ENCODE results near the gene PBX2.
A peak's percentile ranks its signal among the peaks of the same experiment; 100 is the strongest.
"Not testable (repeated sequence)": the region's sequence is repeated elsewhere in the genome, so short reads cannot be mapped to it uniquely, and the experiment has no call there.

PBX2 gene, protein sequence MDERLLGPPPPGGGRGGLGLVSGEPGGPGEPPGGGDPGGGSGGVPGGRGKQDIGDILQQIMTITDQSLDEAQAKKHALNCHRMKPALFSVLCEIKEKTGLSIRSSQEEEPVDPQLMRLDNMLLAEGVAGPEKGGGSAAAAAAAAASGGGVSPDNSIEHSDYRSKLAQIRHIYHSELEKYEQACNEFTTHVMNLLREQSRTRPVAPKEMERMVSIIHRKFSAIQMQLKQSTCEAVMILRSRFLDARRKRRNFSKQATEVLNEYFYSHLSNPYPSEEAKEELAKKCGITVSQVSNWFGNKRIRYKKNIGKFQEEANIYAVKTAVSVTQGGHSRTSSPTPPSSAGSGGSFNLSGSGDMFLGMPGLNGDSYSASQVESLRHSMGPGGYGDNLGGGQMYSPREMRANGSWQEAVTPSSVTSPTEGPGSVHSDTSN

DNA sequence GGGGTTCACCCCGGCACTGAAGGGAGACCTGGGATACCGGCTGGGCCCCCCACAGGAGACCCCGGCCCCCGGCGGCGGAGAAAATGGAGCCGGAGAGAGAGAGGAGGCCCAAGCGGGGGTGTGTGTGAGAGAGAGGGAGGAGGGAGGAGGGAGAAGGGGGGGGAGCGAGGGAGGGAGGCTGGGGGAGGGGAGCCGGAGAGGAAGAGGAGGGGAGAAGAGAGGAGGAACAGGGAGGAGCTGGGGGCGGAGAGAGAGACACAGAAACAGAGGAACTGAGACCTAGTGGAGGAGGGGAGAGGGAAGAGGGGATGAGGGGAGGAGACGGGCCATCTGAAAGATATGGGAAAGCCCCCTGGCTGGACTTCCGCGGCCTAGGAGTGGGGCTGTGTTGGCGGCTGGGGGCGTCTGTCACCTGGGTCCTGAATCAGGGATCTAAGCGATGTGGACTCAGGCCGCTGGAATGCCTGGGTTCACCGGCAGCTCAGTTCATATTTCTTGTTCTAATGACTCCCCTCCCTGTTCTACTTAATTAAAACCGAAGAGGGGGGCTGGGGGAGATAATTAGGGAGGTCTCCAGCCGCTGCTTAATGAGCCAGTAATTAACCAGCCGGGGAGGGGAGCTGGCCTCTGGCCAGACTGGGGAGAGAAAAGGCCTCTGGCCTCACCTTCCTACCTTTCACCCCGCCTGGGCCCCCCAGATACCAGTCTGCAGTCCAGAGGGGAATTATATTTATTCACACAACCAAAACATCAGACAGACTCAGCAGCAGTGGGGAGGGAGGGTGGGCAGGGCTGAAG, at the start of gene PBX2:
TSS of gene PBX2 (minus strand) at position 149 of the 798 bp plus-strand sequence. CDS start 287 bp downstream, outside the sequence.
- DNase-seq (ENCODE audit: low read depth), result peak; percentile 75

DNA sequence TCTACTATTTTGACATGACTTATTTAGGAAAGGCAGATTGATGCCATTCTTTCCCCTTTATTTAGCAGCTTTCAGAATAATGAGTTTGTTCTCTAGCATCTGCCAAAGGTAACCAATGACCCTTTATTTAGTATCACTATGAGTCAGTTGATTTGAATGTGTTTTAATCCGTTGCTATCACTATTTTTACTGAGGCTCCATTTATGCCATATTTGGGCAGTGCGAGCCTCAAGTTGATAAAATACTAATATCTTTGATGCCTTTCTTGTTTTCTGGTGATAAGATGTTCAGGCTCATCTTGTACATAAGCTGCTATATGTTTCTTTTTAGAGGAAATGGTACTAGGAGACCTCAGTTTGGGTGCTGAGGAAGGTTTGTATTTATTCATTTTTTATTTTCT, 49.5 kb upstream of the PBX2 start:
- no peak for DNase-seq (ENCODE audit: low read depth)

DNA sequence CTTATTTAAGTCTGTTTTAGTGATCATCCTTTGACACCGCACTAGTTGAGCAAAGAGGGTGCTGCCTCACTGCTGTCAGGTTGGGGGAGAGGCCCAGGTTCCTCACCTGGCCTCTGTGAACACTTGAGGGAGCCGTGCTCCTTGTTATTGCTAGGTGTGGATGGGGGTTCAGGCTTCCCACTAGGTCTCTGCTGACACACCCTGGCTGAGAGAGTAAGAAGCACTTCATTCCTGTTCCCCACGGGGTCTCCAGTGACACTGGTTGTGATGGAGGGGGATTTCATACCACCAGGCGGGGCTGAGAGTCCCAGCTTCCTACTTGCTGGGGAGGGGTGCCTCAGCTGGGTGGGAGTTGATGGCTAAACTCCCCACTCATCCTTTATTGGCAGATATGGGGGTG, 44.9 kb upstream of the PBX2 start:
- DNase-seq (ENCODE audit: low read depth), result no peak

DNA sequence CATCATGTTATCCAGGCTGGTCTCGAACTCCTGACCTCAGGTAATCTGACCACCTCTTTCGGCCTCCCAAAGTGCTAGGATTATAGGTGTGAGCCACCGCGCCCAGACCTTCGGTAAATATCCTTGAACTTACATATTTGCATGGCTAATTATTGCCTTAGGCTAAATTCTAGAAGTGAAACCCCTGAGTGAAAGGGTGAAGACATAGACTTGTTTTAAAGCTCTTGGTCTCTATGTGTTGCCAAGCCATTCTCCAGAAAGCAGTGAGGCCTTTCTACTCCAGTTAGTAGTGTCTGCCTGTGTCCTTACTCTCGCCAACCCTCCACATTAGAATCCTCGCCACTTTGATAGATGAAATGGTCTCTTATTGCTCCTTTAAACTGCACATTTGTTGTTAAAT, 36.4 kb upstream of the PBX2 start:
- DNase-seq (ENCODE audit: low read depth), result no peak

DNA sequence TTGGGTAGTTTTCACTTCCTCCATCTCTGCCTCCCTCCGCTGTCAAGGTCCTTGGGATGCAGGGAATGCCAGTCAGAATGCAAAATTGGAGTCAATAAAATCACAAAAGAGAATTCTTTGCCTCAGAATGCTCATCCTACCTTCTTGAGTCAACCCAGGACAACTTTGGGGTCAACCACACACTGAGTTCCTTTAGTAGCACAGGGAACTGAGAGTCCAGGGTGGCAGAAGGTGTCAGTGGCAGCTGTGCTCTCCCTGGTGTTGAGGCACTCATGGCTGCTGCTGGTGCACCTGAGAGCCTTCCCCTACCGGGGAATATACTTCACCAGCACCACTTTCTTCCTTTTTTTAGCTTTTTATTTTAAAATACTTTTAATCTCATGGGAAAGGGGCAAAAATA, 34.7 kb upstream of the PBX2 start:
- no peak for DNase-seq (ENCODE audit: low read depth)

DNA sequence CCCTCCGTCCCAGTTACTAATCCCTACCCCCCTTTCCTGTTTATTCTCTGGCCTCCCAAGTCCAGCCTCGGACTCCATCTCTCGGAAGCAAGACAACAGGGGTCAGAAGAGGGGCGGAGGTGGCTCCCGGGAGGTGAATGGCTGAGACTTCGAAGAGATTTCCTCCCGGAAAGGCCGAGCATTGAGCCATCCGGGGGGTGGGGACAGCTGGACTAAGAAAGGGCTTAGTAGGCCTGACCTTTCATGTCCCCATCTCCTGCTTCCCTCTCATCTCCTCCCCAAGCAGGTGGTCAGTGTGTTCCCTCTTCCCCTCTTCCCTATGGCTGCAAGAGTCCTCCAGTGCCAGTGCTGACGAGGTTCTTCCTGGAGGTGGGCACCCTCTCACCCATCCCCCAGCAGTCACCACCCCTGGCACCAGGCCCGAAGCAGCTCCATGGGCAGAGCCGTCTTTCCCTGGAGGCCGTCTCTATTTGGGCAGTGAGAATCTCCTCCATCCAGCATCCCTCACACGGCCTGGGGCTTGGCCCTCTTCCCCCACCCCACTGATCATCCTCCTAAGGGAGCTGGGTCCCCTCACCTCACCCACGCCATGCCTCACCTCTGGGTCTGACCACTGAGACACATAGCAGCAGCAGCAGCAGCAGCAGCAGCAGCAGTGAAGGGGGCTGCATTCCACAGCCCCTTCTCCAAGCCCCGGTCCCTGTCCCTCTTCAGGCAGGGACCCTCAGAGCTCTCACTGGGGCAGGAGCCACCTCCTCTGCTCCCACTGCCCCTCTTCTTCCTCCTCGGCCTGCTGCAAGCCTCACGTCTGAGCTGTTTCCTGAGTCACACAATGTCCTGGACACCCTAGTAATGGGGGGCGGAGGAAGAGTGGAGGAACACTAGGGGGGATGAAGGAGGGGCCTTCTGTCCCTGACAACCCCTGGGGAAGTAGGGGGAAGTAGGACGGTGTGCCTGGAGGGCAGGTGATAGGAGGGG, 33.5 kb upstream of the PBX2 start, which contains the start of gene NOTCH4:
TSS of gene NOTCH4 (minus strand) at position 810 of the 978 bp plus-strand sequence. CDS start at position 671, 139 bp downstream.
- DNase-seq (ENCODE audit: low read depth), result no peak

DNA sequence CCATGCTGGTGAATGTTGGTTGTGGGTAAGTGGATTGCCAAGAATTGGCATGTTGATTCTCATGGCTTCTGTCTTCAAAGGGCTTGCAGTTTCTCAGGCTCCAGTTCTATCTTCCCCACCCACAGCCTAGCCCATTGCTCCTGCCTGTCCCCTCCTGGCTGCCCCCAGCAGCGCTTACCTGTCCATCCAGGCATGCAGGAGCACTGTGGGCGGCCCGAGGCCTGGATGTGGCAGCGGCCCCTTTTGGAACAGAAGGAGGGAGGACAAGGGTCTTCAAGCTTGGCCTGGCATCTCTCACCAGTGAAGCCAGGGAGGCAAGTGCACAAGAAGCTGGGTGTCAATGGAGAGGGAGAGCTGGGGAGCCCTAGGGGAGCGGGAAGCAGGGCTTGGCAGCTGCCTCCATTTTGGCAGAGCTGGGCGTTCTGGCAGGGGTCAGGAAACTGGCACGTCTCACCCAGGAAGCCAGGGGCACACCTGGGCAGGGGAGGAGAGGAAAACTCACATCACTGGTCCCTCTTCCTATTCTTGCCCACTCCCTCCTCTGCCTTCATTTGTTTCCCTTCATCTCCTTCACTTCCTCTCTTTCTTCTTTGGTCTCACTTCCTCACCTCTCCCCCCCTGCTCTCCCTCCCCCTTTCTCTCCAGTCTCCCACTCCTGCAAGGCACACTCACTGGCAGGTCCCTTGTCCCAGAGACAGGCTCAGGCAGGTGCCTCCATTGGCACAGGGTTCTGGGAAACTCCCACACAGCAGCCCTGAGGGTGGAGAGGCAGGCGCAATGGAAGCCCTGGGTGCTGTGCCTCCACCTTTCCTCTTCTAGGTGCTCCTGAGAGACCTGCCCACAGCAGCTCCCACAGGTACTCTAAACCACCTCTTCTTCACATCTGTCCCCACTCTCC, 32.6 kb upstream of the PBX2 start:
- DNase-seq (ENCODE audit: low read depth), result no peak

DNA sequence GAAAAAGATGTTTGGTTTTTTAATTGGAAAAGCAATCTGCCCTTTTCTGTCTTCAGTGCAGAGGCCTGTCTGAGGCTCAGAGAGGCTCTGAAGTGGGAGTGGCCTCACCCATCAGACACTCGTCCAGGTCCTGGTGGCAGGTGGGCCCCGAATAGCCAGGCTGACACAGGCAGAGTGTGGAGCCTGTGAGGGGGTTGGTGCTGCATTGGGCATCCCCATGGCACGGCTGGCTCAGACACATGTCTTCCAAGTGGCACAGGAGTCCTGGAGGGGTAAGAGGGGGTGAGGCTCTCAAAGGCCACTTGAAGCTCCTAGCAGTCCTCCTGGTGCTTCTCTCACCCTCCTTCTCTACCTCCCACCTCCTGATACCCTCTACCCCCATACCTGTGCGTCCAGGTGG, 30.0 kb upstream of the PBX2 start:
- no peak for DNase-seq (ENCODE audit: low read depth)

DNA sequence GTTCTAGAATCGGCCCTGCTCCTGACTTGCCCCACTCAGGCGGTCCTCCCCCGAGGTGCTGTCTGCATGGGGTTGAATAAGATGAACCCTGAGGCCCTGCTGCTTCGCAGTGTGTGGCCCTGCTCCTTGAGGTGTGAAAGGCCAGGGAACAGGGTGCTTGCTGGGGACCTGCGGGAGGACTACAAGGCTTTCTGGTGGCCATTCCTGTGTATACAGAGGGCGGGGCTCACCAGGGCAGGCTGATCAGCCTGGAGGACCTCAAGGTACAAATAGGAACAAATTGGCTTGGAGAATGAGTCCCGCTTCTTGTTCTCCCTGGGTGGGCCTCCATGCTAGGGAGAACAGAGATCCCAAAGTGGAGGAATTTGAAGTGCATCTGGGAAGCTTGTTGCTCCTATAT, 28.2 kb upstream of the PBX2 start:
- no peak for DNase-seq (ENCODE audit: low read depth)

DNA sequence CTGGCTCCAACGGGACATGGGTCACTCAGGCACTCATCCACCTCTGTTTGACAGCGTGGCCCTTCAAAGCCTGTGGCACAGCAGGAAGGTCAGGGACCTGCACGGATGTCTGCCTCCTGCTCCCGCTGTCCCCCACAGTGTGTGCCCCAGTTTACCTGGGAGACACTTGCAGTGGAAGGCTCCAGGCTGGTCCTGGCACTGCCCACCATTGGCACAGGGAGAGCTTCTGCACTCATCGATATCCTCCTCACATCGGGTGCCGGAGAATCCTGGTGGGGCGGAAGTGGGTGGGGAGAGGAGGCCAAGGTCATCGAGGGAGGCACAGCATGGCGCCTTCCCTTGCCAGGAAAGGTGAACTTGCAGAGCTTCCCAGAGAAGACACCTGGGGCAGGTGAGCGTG, 27.0 kb upstream of the PBX2 start:
- no peak for DNase-seq (ENCODE audit: low read depth)

DNA sequence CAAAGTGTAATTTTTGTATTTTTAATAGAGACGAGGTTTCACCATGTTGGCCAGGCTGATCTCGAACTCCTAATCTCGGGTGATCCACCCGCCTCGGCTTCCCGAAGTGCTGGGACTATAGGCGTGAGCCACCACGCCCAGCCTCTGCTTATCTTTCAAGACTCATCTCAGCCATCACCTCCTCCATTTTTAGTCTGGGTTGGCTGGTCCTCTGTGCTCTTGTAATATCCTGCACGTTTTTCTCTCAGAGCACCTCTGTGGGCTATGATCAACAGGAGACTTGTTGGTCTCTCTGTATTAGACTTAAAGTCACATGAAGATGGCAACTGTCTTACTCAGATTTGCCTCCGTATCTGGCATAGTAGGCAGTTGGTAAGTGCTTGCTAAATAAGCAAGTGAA, 26.3 kb upstream of the PBX2 start:
- no peak for DNase-seq (ENCODE audit: low read depth)

DNA sequence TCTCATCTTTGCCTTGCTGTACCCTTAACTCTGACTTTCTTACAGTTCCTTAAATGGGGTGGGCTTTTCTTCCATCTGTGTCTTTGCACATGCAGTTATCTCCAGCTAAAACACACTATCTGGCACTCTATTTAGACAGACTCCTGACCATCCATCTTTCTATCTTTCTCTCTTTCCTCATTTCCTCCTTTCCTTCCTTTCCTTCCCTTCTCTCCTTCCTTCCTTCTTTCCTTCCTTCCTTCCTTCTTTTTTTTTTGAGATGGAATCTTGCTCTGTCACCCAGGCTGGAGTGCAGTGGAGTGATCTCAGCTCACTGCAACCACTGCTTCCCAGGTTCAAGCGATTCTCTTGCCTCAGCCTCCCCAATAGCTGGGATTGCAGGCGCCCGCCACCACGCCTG, 25.6 kb upstream of the PBX2 start:
- no peak for DNase-seq (ENCODE audit: low read depth)

DNA sequence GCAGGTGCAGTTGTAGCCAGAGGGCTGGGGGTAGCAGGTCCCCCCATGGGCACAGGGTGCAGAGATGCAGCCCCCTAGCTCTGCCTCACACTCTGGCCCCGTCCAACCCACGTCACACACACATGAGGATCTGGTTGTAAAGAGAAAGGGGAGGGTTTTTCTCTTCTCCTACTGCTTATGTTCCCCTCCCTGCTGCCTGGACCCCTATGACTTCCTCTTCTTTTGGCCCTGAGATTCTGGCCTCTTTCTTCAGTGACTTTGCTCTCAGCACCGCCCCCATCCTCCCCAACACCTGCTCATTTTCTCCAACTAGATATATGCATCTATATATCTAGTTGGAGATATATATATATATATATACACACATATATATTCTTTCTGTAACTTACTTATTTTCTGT, 24.1 kb upstream of the PBX2 start:
- no peak for DNase-seq (ENCODE audit: low read depth)

DNA sequence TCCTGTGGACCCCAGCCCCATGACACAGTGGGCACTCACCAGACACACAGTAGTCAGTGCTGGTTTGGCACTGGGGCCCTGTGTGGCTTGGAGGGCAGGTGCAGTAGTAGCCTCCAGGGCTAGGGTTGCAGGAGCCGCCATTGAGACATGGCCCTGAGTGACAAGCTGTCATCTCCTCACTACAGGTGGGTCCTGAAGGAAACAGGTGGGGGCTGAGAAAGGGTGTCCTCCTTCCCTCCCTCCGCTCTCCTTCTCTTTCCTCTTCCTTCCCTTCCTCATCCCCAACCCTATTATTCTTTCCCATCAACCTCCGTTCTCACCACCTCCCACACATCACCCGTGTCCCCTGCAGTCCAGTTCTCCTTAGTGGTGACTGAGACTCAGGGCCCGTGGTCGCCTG, 23.6 kb upstream of the PBX2 start:
- DNase-seq (ENCODE audit: low read depth), result no peak

DNA sequence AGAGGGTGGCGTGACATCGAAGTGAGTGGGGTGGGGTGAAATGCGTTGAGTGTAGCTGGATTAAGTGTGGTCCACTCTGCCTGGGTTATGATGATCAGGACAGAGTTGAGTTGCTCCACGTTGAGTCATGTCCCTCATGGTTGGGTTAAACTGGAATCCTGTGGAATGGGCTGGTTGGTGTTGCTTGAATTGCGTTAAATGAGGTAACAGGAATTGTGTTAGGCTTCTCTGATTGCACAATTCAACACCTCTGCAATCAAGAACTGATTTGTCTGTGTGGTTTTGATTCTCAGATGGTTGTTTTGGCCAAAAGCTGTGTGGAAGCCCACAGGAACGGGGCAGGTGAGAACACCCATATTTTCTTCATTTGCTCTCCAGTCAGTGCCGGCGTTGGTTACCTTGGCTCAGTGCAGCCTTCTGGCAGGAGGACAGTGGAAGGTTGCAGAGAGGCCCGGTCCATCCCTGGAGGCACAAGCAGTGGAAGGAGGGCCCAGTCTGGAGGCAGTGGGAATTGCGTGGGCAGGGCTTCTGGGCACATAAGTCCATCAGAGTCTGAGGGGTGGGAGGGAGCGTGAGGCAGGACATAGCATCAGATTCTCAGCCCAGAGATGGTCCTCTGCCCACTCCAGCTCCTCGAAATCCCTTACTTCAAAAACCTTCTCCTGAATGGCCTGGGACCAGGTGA, 22.2 kb upstream of the PBX2 start:
- no peak for DNase-seq (ENCODE audit: low read depth)

DNA sequence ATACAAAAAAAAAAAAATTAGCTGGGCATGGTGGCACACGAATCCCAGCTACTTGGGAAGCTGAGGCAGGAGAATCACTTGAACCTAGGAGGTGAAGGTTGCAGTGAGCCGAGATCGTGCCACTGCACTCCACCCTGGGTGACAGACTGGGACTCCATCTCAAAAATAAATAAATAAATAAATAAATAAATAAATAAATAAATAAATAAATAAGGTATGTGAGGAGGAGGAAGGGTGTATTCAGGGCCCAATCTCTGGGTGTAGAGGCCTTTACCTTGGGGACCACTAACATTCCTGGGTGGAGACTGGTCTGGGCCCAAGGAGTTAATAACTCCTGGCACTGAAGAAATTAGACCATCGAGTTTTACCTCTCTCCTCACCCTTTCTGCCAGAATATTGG, 21.4 kb upstream of the PBX2 start:
- not testable (repeated sequence) for DNase-seq (ENCODE audit: low read depth)

DNA sequence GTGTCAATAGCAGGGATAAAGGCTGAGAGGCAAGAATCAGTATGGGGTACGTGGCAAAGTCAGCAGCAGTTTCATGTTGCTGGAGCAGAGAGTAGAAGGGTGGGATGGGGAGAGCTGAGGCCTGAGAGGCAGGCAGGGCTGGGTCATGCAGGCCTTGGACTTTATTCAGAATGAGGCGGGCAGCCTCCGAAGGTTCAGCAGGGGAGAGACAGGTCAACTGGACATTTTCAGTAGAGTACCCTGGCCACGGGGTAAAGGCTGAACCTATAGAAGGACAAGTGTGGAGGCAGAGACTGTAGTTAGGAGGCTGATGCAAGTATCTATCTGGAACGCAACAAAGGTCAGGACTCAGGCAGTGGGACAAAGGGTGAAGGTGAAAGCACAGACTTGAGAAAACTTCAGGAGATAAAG, 20.2 kb upstream of the PBX2 start:
- no peak for DNase-seq (ENCODE audit: low read depth)

DNA sequence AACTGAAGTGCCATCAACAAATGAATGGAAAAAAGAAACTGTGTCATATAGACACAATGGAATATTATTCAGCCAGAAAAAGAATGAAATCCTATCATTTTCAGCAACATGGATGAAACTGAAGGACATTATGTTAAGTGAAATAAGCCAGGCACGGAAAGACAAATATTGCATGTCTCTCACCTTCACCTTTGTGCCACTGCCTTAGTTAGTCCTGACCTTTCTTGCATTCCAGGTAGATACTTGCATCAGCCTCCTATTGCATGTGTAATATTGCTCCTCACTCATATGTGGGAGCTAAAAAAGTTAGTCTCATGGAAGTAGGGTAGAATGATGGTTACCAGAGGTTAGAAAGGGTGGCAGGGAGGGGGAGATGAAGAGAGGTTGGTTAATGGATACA, 19.0 kb upstream of the PBX2 start:
- no peak for DNase-seq (ENCODE audit: low read depth)

DNA sequence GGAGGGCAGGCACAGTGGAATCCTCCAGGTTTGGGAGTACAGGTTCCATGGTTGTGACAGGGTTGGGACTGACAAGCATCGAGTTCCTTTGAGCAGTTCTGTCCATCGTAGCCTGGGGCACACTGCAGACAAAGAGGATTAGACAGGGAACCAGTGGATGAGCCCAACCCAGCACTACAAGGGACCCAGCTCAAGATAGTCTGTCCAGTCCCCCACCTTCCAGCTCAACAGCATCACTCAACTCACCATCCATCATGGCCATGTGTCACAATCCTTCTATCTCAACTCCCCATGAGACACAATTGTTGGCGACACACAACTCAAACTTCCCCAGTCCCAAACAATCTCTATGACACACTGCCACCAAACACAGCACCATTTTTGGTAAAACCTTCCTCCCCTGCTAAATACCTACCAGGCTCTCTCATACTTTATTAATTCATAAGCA, 14.3 kb upstream of the PBX2 start:
- DNase-seq (ENCODE audit: low read depth), result no peak

All from HS-27A (cell line).